Astrocyte of the cerebellum (primary cell): ENCODE measurements around the gene SMCO3.

Experiments
- DNase-seq: peaks from one replicate; pipeline ENCODE4 v3.0.0-alpha.2; 2011; ENCODE audit warnings: low read depth
- H3K4me3 ChIP-seq: 2 replicates; pipeline ENCODE4 v1.5.1; 2011; ENCODE audit warnings: mild to moderate bottlenecking, low read depth, low read length, moderate library complexity
- CTCF ChIP-seq: IDR thresholded peaks from 2 replicates; pipeline ENCODE4 v1.5.1; 2012; ENCODE audit warnings: low read length, low read depth, moderate library complexity, mild to moderate bottlenecking; ENCODE audit errors: missing control alignments
- in situ Hi-C: cut with HindIII; loops from 2 replicates; pipeline ENCODE4 v1.10.0; 2017; ENCODE audit warnings: low sequenced_read_pairs

The SMCO3 gene

GRCh38 chr12:14814014-14814413, at the start of gene SMCO3:
Gene SMCO3, minus strand, starts transcription at chr12:14814182. Its CDS starts 7,502 bp downstream, at chr12:14806680.
- in situ Hi-C loops = no loop called here
- no peak for DNase-seq
- no peak within 1 kb of the TSS for H3K4me3 ChIP-seq
- TF ChIP-seq CTCF = no peak

- in situ Hi-C loops = no loop called here
- H3K4me3 ChIP-seq = no peak overlapping the region
- DNase-seq = no peak
- no peak for TF ChIP-seq CTCF
Measured at GRCh38 chr12:14860490-14860889, 46.5 kb upstream of the SMCO3 start.

- no peak for DNase-seq
- in situ Hi-C loops = no loop called here
- no peak overlapping the region for H3K4me3 ChIP-seq
- no peak for TF ChIP-seq CTCF
Measured at GRCh38 chr12:14858513-14858912, 44.5 kb upstream of the SMCO3 start.

GRCh38 chr12:14854586-14855183, 40.7 kb upstream of the SMCO3 start:
- no peak for TF ChIP-seq CTCF

GRCh38 chr12:14853961-14854360, 40.0 kb upstream of the SMCO3 start:
- no peak overlapping the region for H3K4me3 ChIP-seq
- no peak for DNase-seq
- in situ Hi-C loops = no loop called here
- no peak for TF ChIP-seq CTCF

More at GRCh38 chr12:14854586-14855183, 40.7 kb upstream of the SMCO3 start:
- no peak for DNase-seq
- in situ Hi-C loops = no loop called here
- no peak overlapping the region for H3K4me3 ChIP-seq

- TF ChIP-seq CTCF = no peak
- in situ Hi-C loops = no loop called here
- DNase-seq = no peak
- no peak overlapping the region for H3K4me3 ChIP-seq
Measured at GRCh38 chr12:14852880-14853279, 38.9 kb upstream of the SMCO3 start.
